ENCODE data around the gene JAKMIP2. TPM values are rescaled to one million over a fixed set of nuclear protein-coding genes. Genes with fewer than 3 reads are reported as not detected.

The JAKMIP2 gene
- total and polyA plus RNA-seq, 10 donors: 0.09 to 2.4 (median 1.5) TPM

DNA sequence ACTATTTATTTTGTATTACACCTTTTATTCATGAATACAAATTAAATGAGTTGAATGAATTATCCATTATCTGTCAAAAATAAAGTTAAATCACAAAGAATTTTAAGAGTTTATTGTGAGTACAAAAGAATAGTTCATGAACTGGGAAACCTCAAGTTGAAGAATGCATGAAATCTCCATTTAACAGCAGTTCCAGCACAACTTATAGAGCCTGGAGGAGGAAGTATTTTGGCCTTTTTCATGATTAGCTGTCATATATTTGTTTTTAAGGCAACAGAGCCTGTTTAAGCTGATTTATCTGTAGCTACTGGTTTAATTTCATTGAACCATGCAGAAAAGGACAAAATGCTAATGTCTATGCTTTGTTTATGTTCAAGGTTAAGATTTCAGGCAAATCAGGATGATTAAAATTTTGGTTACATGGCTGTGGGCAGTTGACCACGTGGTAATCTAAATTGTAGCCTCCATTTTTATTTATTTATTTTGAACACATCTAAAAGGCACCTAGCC is 36.8 kb upstream of the JAKMIP2 start:
- 51 to 67% (median 57%) methylated on average over 1 of the region's 1 CpG for WGBS, 5 donors
- DNase-seq: no peak
- Histone ChIP-seq H3K36me3 (no peaks in the 10 kb centered on the region), H3K4me3 (no peak overlapping the region), H3K9me3 (peaks cover 0 to 7% (median 0%) of the 10 kb centered on the region in 8 donors), H3K27me3 (replicated peaks in 1 of 7) (peaks cover 0 to 7% (median 0%) of the 10 kb centered on the region in 7 donors), H3K27ac (no peak overlapping the region), H3K4me1 (no peaks in the 10 kb centered on the region)
- intact Hi-C loops (cut with DNase I; ENCODE audit: low total_unique reads): no loop called here
- TF ChIP-seq POLR2AphosphoS5 (IDR thresholded peaks at IDR 0.05): no peak
- TF ChIP-seq, protein P1, sequence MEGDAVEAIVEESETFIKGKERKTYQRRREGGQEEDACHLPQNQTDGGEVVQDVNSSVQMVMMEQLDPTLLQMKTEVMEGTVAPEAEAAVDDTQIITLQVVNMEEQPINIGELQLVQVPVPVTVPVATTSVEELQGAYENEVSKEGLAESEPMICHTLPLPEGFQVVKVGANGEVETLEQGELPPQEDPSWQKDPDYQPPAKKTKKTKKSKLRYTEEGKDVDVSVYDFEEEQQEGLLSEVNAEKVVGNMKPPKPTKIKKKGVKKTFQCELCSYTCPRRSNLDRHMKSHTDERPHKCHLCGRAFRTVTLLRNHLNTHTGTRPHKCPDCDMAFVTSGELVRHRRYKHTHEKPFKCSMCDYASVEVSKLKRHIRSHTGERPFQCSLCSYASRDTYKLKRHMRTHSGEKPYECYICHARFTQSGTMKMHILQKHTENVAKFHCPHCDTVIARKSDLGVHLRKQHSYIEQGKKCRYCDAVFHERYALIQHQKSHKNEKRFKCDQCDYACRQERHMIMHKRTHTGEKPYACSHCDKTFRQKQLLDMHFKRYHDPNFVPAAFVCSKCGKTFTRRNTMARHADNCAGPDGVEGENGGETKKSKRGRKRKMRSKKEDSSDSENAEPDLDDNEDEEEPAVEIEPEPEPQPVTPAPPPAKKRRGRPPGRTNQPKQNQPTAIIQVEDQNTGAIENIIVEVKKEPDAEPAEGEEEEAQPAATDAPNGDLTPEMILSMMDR (IDR thresholded peaks at IDR 0.05 in 8 of 11, conservative IDR thresholded peaks at IDR 0.05 in 3 of 11): no peak

DNA sequence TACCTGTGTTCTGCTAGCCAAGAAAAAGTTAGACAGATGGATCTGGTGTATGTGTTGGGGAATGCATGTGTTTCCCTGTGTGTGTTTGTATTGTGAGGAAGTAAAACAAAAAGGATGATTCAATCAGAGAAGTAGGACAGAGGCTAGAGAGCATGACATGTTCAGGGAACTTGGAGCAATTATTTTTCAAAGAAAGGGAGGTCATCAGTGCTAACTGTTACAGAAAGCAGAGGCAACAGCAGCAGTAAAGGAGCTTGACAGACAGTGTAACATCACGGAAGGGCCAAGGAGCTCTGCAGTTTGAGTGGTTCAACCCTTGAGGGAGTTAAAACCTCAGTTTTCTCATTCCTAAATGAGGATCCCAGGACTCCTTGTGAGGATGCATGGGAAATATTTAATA is 35.8 kb upstream of the JAKMIP2 start:
- WGBS, 5 donors: 62 to 75% (median 69%) methylated on average over 1 of the region's 1 CpG

DNA sequence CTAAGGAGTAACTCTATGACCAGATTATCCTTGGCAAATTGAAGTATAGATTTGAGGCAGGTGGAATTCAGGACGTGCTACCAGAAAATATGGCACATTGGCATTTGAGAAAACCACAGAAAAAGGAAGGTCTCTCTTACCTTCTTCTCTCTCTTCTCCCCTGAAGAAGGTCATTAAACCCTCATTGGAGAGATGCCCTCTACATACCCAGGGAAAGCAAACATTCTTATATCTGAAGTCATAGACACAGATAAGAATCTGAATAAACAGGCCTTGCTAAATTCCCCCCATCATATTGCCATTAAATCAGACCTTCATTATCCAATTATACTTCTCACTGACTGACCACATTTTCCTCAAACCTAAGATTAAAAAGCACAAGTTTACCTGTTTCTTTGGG is 31.2 kb upstream of the JAKMIP2 start:
- Histone ChIP-seq H3K27me3 (replicated peaks in 1 of 7) (no peaks in the 10 kb centered on the region), H3K27ac (no peak overlapping the region), H3K4me1 (no peaks in the 10 kb centered on the region), H3K4me3 (no peak overlapping the region), H3K9me3 (peaks cover 0 to 7% (median 0%) of the 10 kb centered on the region in 8 donors), H3K36me3 (no peaks in the 10 kb centered on the region)
- no peak for DNase-seq
- WGBS, 5 donors: 61 to 73% (median 69%) methylated on average over 1 of the region's 1 CpG
- TF ChIP-seq POLR2AphosphoS5 (IDR thresholded peaks at IDR 0.05) (no peak), POLR2A (IDR thresholded peaks at IDR 0.05) (no peak)
- TF ChIP-seq, protein P1 (IDR thresholded peaks at IDR 0.05 in 8 of 11, conservative IDR thresholded peaks at IDR 0.05 in 3 of 11): no peak
- intact Hi-C loops (cut with DNase I; ENCODE audit: low total_unique reads): no loop called here

More for the DNA sequence above, 35.8 kb upstream of the JAKMIP2 start:
- no peak for DNase-seq
- Histone ChIP-seq H3K27ac (no peak overlapping the region), H3K4me1 (no peaks in the 10 kb centered on the region), H3K36me3 (no peaks in the 10 kb centered on the region), H3K4me3 (no peak overlapping the region), H3K27me3 (replicated peaks in 1 of 7) (peaks cover 0 to 7% (median 0%) of the 10 kb centered on the region in 7 donors), H3K9me3 (peaks cover 0 to 7% (median 0%) of the 10 kb centered on the region in 8 donors)
- TF ChIP-seq, protein P1 (IDR thresholded peaks at IDR 0.05 in 8 of 11, conservative IDR thresholded peaks at IDR 0.05 in 3 of 11): no peak
- TF ChIP-seq POLR2A (IDR thresholded peaks at IDR 0.05) (no peak), POLR2AphosphoS5 (IDR thresholded peaks at IDR 0.05) (no peak)
- intact Hi-C loops (cut with DNase I; ENCODE audit: low total_unique reads): no loop called here

DNA sequence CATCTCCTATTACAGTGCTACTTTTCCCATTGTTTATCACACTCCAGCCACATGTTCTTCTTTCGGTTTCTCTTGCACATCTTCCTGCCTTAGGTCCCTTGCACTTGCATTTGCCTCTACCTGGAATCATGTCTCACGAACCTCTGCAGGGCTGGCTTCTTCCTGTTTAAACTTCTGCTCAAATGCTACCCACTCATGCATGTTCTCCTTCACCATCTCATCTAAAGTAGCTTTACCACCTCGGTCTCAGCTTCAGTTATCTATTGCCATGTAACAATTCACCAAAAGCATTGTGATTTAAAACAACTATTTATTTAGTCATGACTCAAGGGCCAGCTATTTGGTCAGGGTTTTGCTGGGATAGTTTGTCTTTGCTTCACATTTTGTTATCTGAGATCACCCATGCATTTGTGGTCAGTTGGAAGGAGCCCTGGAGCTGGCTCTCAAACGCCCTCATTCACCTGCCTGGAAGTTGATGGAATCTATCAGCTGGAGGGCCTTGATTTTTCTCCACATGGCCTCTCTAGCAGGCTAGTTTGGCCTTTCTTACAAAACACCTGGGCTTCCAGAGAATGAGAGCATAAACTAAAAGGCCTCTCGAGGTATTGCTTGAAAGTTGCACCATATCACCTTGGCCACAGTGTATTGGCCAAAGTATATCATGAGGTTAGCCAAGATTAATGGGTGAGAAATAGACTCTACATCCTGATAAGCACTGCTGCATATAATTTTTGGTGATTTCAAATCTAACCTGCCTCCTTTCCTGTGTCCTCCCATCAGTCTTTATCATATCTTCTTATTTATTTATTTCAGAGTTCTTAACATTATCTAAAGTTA is 27.5 kb upstream of the JAKMIP2 start:
- intact Hi-C loops (cut with DNase I; ENCODE audit: low total_unique reads): no loop called here
- no peak overlapping the region for H3K27ac ChIP-seq
- TF ChIP-seq, protein P1 (IDR thresholded peaks at IDR 0.05 in 8 of 11, conservative IDR thresholded peaks at IDR 0.05 in 3 of 11): no peak
- TF ChIP-seq POLR2AphosphoS5 (IDR thresholded peaks at IDR 0.05): no peak
- TF ChIP-seq POLR2A (IDR thresholded peaks at IDR 0.05): no peak

More for the DNA sequence above, 27.5 kb upstream of the JAKMIP2 start:
- DNase-seq: no peak
- Histone ChIP-seq H3K4me1 (peaks cover 0 to 8% (median 2%) of the 10 kb centered on the region in 6 donors), H3K36me3 (no peaks in the 10 kb centered on the region), H3K9me3 (peaks cover 0 to under 1% (median 0%) of the 10 kb centered on the region in 8 donors), H3K27me3 (replicated peaks in 1 of 7) (peaks cover 0 to 8% (median 0%) of the 10 kb centered on the region in 7 donors), H3K4me3 (no peak overlapping the region)
- WGBS, 5 donors: 39 to 53% (median 47%) methylated on average over 5 of the region's 5 CpGs

Measured in spleen (tissue), 11 donors.